Sigmoid colon (tissue), 4 donors: Measurements from ENCODE around the gene DNAJA3.

Experiments
- CTCF ChIP-seq, 4 experiments: fragments of 450-650 bp in 3 of 4; fragments of 200-600 bp in 1 of 4; IDR thresholded peaks; one replicate each; pipeline ENCODE4 v1.5.1; 2016 to 2019; ENCODE audit warnings: antibody characterized with exemption in 4 of 4, mild to moderate bottlenecking in 3 of 4, moderate library complexity in 2 of 4
- EP300 ChIP-seq, 4 donors: sonication (generic); formaldehyde crosslinking; IDR thresholded peaks; one replicate each; pipeline ENCODE4 v1.6.1; 2017; ENCODE audit warnings: antibody characterized with exemption in 4 of 4
- POLR2A ChIP-seq, 2 donors: fragments of 450-650 bp; IDR thresholded peaks; one replicate each; pipeline ENCODE4 v1.6.1; 2016; ENCODE audit warnings: antibody characterized with exemption in 2 of 2, mild to moderate bottlenecking in 2 of 2, moderate library complexity in 2 of 2
- POLR2AphosphoS5 ChIP-seq, 4 donors: sonication (generic); formaldehyde crosslinking; IDR thresholded peaks; one replicate each; pipeline ENCODE4 v1.6.1; 2017; ENCODE audit warnings: antibody characterized with exemption in 4 of 4

- no peak for TF ChIP-seq CTCF (IDR thresholded peaks at IDR 0.05)
- TF ChIP-seq POLR2AphosphoS5 (IDR thresholded peaks at IDR 0.05) = no peak
- TF ChIP-seq POLR2A (IDR thresholded peaks at IDR 0.05) = no peak
- TF ChIP-seq EP300 (IDR thresholded peaks at IDR 0.05) = no peak
Observed at GRCh38 chr16:4378999-4379690, 46.5 kb upstream of the DNAJA3 start.
